ENCODE measurements around the gene LPCAT3.
"Not testable (repeated sequence)": the region's sequence is repeated elsewhere in the genome, so short reads cannot be mapped to it uniquely, and the experiment has no call there.

The LPCAT3 gene

DNA sequence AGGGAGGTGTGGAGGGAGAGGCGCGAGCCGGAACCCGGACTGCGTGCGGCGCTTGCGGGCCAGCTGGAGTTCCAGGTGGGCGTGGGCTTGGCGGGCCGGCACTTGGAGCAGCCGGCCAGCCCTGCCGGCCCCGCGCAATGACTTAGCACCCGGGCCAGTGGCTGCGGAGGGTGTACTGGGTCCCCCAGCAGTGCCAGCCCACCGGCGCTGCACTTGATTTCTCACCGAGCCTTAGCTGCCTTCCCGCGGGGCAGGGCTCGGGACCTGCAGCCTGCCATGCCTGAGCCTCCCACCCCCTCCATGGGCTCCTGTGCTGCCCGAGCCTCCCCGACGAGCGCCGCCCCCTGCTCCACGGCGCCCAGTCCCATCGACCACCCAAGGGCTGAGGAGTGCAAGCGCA lies 19.1 kb upstream of the LPCAT3 start:
- DNase-seq (ENCODE audit: low read depth in 2 of 2, low spot score in 1 of 2): not testable (repeated sequence)

GRCh38 chr12:7035463-7035862 lies 17.2 kb upstream of the LPCAT3 start:
- DNase-seq (ENCODE audit: low read depth in 2 of 2, low spot score in 1 of 2): no peak

GRCh38 chr12:7034464-7034863 lies 16.2 kb upstream of the LPCAT3 start:
- DNase-seq (ENCODE audit: low read depth in 2 of 2, low spot score in 1 of 2): no peak

DNA sequence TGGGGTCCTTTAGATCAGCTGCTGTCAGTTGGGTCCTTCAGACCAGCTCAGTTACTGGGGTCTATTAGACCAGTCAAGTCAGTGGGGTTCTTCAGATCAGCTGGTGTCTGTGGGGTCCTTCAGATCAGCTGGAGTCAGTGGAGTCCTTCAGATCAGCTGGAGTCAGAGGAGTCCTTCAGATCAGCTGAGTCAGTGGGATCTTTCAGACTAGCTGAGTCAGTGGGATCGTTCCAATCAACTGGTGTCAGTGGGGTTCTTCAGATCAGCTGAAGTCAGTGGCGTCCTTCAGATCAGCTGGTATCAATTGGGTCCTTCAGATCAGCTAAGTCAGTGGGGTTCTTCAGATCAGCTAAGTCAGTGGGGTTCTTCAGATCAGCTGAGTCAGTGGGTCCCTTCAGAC lies 14.7 kb upstream of the LPCAT3 start:
- DNase-seq (ENCODE audit: low read depth in 2 of 2, low spot score in 1 of 2): no peak

GRCh38 chr12:7031306-7031705 lies 13.0 kb upstream of the LPCAT3 start:
- DNase-seq (ENCODE audit: low read depth in 2 of 2, low spot score in 1 of 2): no peak

- DNase-seq (ENCODE audit: low read depth in 2 of 2, low spot score in 1 of 2): no peak
These were observed 8.6 kb upstream of the LPCAT3 start for GRCh38 chr12:7026854-7027253.

GRCh38 chr12:7023114-7023513 lies 4.8 kb upstream of the LPCAT3 start:
- no peak for DNase-seq (ENCODE audit: low read depth in 2 of 2, low spot score in 1 of 2)

DNA sequence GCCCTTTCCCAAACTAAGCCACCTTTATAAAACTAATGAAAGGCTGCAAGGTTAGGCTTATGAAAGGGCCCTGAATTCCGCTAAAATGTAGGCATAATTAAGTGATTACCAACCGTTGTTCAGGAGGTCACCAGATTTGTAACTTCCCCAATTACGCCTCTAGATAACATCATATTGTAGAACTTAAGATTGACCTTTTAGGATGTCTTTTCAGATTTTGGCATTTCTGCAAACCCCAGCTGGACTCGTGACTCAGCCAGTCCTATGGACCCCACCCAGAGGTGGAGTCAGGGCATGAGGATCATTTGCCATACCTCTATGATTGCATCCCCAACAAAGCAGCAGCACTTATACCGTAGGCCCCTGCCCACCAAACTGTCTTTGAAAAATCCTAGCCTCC lies 3.7 kb upstream of the LPCAT3 start:
- no peak for DNase-seq (ENCODE audit: low read depth in 2 of 2, low spot score in 1 of 2)

- DNase-seq (ENCODE audit: low read depth in 2 of 2, low spot score in 1 of 2): no peak
These were observed 830 bp upstream of the LPCAT3 start for GRCh38 chr12:7019043-7019569.

- DNase-seq (ENCODE audit: low read depth in 2 of 2, low spot score in 1 of 2): no peak
These were observed 366 bp downstream of the LPCAT3 start for GRCh38 chr12:7017870-7018349.

DNA sequence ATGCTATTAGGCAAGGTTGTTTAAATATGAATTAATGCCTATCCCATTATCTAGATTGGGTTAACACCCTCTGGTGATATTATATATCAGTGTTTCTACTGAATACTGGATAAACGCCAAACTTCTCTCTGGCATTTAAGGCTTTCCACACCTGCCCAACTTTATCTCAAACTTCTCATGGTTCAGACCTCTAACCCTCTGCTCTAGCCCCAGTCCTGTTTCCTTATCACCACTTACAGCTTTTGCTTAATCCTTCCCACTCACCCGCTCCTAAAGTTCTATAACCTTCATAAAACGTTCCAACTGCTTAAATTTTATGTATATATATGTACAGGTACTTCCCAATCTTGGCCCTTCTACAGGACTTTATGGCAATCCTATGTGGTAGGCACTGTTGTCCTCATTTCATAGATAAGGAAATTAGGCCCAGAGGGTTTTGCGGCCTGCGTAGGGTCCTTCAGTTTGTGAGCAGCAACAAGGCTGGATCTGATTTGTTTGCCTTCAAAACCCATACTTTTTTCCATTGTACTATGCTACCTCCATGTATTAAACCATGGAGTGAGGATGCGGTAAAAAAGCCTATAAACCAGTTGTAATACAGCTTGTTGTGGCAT lies 1.2 kb downstream of the LPCAT3 start:
- DNase-seq (ENCODE audit: low read depth in 2 of 2, low spot score in 1 of 2): no peak

DNA sequence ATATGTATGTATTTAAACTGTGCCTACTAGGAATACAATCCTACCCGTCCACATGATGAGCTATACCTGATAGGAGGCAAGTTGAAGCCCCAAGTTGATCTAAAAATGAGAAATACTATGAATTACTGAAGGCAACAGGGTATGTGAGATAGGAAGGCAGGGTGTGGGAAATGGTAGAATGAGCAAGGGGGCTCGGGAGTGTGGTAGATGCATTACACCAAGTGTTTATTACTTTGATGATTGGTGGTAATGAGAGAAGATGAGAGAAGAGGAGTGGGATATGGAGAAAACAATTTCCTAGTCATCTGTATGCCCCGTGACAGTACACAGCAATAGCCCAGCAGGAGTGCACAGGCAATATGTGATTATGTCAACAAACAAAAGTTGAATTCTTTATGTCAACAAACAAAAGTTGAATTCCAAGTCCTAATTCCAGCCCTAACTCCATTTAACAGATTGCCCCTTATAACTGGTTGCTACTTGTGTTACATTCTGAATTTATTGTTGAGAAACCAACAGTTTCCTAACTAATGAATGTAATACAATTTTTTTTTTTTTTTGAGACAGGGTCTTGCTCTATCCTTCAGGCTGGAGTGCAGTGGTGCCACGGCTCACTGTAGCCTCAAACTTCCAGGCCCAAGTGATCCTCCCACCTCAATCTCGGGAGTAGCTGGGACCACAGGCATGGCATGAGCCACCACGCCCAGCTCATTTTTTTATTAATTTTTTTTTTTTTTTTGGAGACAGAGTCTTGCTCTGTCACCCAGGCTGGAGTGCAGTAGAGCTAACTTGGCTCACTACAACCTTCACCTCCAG lies 2.5 kb downstream of the LPCAT3 start:
- no peak for DNase-seq (ENCODE audit: low read depth in 2 of 2, low spot score in 1 of 2)

GRCh38 chr12:7013101-7013500 lies 5.2 kb downstream of the LPCAT3 start:
- no peak for DNase-seq (ENCODE audit: low read depth in 2 of 2, low spot score in 1 of 2)

GRCh38 chr12:7012024-7012607 lies 6.2 kb downstream of the LPCAT3 start:
- DNase-seq (ENCODE audit: low read depth in 2 of 2, low spot score in 1 of 2): no peak

DNA sequence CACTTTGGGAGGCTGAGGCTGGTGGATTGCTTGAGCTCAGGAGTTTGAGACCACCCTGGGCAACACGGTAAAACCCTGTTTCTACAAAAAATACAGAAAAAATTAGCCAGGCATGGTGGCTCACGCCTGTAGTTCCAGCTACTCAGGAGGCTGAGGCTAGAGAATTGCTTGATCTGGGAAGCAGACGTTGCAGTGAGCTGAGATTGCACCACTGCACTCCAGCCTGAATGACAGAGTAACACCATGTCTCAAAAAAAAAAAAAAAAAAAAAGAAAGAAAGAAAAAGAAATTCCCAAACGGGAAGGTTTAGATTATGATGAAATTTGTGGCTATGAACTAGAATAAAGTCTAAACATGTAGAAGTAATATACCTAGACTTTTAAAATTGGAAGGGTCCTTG lies 6.9 kb downstream of the LPCAT3 start:
- not testable (repeated sequence) for DNase-seq (ENCODE audit: low read depth in 2 of 2, low spot score in 1 of 2)

DNA sequence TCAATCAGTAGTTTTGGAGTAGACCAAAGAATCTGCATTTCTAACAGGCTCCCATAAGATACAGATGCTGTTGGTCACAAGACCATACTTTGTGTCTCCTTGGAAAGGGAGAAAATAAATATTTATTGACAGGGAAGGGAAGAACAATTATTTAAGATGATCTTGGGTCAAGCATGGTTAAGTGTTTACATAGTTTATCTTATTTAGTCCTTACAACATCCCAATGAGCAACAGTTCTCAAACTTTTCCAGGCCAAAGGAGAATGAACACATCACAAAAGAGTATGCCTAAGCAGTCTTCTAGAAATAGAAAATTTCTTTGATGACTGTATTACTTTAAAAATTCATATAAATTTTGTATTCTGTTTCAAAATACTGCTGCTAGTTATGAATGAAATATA lies 8.8 kb downstream of the LPCAT3 start:
- DNase-seq (ENCODE audit: low read depth in 2 of 2, low spot score in 1 of 2): no peak

GRCh38 chr12:7008864-7009263 lies 9.4 kb downstream of the LPCAT3 start:
- DNase-seq (ENCODE audit: low read depth in 2 of 2, low spot score in 1 of 2): no peak

GRCh38 chr12:7006639-7007038 lies 11.6 kb downstream of the LPCAT3 start:
- no peak for DNase-seq (ENCODE audit: low read depth in 2 of 2, low spot score in 1 of 2)

DNA sequence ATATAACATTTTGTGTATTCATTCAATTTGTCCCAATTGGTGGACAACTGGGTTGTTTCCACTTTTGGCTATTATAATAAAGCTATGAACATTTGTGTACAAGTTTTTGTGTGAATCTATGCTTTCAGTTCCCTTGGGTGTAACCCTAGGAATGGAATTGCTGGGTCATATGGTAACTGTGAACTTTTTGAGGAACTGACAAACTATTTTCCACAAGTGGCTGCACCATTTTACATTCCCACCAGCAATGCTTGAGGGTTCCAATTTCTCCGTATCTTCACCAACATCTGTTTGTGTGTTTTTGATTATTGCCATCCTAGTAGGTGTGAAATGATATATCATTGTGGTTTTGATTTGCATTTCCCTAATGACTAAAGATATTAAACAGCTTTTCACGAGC lies 13.0 kb downstream of the LPCAT3 start:
- no peak for DNase-seq (ENCODE audit: low read depth in 2 of 2, low spot score in 1 of 2)

DNA sequence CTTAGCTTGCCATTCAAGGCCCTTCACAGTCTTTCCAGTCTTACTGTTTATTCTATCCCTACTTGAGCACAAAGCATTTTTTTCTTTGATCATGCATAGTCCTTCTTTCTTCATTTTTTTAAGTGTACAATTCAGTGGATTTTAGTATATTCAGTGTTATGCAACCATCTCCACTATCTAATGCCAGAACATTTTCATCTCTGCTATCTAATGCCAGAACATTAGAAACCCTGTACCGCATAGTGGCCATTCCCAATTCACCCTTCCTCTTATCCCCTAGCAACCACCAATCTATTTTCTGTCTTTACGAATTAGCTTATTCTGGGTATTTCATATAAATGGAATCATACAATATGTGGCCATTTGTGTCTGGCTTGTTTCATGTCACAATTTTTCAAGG lies 13.4 kb downstream of the LPCAT3 start:
- DNase-seq (ENCODE audit: low read depth in 2 of 2, low spot score in 1 of 2): no peak

- DNase-seq (ENCODE audit: low read depth in 2 of 2, low spot score in 1 of 2): no peak
These were observed 13.9 kb downstream of the LPCAT3 start for GRCh38 chr12:7004287-7004803.
